ENCODE measurements around the gene NIPSNAP3A. TPM values are rescaled to one million over a fixed set of nuclear protein-coding genes. Genes with fewer than 3 reads are reported as not detected.

The NIPSNAP3A gene
- total RNA-seq, 1 experiment from 2014 or later: 7.2 TPM

DNA sequence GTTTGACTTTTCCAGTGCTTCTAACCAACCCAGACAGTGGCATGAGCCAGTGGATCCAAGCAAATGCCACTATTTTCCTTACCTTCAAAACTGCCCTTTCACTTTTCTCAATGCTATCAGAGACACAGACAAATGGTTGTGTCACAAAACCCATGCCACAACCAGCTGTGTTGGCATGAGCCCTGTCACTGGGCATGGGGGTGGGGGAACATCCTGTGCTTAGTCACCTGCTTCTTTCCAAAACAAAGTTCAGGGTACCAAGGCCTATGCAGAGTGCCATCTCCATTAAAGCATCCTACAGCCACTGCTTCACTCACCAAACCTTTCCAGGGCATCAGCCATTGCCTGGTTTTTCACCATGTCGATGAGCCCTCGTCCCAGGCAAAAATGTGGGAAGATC lies 46.6 kb downstream of the NIPSNAP3A start:
- H3K9me3 Mint-ChIP-seq: no peaks in the 10 kb centered on the region
- no peaks in the 10 kb centered on the region for H3K27me3 Mint-ChIP-seq (ENCODE audit: low read depth)
- DNase-seq (ENCODE audit: low spot score): no peak
- ChIA-PET POLR2A (no interaction called here), CTCF (no interaction called here)
- H3K27ac Mint-ChIP-seq: no peak overlapping the region; the same call in 1 of the 2 replicates
- no peak overlapping the region for H3K4me3 Mint-ChIP-seq
- ATAC-seq: no peak
- H3K4me1 Mint-ChIP-seq: no peaks in the 10 kb centered on the region
- TF ChIP-seq, protein P1, sequence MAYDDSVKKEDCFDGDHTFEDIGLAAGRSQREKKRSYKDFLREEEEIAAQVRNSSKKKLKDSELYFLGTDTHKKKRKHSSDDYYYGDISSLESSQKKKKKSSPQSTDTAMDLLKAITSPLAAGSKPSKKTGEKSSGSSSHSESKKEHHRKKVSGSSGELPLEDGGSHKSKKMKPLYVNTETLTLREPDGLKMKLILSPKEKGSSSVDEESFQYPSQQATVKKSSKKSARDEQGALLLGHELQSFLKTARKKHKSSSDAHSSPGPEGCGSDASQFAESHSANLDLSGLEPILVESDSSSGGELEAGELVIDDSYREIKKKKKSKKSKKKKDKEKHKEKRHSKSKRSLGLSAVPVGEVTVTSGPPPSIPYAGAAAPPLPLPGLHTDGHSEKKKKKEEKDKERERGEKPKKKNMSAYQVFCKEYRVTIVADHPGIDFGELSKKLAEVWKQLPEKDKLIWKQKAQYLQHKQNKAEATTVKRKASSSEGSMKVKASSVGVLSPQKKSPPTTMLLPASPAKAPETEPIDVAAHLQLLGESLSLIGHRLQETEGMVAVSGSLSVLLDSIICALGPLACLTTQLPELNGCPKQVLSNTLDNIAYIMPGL (CRISPR knock-in tag; IDR thresholded peaks at IDR 0.05): no peak
- TF ChIP-seq CREM (CRISPR knock-in tag; IDR thresholded peaks at IDR 0.05) (no peak), NR2C2 (CRISPR knock-in tag; IDR thresholded peaks at IDR 0.05) (no peak)
- peaks cover 12% of the 10 kb centered on the region; the same call in 1 of the 2 replicates for H3K36me3 Mint-ChIP-seq

DNA sequence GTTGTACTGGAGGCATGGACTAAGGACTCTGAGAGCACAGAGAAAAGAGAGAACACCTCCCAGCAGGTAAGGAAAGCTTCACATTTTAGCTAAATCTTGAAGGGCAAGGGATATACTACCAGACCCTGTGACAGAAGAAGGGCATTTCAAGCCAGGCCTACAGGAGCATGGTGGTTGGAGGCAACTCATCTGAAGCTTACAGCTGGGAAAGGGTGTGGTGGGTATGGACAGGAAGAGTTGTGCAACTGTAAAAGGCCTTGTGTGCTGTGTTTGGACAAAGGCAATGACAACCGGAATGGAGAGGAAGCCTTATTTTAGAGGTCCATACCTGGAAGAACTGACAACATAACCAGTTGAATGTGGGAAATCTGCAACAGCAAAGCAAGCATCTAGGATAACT lies 47.6 kb downstream of the NIPSNAP3A start:
- ATAC-seq: no peak
- CTCF ChIA-PET: no interaction called here
- no peak for TF ChIP-seq SMAD3 (CRISPR knock-in tag; IDR thresholded peaks at IDR 0.05; ENCODE audit: borderline replicate concordance)
- TF ChIP-seq, protein P2, sequence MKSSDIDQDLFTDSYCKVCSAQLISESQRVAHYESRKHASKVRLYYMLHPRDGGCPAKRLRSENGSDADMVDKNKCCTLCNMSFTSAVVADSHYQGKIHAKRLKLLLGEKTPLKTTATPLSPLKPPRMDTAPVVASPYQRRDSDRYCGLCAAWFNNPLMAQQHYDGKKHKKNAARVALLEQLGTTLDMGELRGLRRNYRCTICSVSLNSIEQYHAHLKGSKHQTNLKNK (CRISPR knock-in tag; IDR thresholded peaks at IDR 0.05): no peak
- TF ChIP-seq GTF2I (CRISPR knock-in tag; conservative IDR thresholded peaks at IDR 0.05): no peak

DNA sequence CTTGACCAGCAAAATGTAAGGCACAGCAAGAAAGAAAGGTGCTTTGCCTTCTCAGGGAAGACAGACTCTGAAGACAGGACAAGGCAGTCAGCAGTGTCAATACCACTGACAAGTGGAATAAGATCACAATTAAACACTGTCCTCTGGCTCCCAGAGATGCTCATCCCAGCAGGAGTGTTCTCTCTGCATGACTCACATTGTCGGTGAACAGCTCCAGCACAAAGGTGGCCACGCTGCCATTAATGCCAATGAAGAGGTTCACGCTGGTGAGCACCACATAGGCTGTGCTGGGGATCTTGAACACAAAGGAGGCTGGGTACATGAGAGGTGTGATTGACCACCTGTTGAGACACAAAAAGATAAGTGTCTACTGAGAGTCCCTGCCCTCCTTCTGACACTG lies 48.4 kb downstream of the NIPSNAP3A start:
- H3K4me3 Mint-ChIP-seq: no peak overlapping the region
- H3K27ac Mint-ChIP-seq: no peak overlapping the region
- H3K36me3 Mint-ChIP-seq: peaks cover 12% of the 10 kb centered on the region; the same call in 1 of the 2 replicates
- TF ChIP-seq FOXK1 (CRISPR knock-in tag; IDR thresholded peaks at IDR 0.05): no peak
- TF ChIP-seq, protein P3, sequence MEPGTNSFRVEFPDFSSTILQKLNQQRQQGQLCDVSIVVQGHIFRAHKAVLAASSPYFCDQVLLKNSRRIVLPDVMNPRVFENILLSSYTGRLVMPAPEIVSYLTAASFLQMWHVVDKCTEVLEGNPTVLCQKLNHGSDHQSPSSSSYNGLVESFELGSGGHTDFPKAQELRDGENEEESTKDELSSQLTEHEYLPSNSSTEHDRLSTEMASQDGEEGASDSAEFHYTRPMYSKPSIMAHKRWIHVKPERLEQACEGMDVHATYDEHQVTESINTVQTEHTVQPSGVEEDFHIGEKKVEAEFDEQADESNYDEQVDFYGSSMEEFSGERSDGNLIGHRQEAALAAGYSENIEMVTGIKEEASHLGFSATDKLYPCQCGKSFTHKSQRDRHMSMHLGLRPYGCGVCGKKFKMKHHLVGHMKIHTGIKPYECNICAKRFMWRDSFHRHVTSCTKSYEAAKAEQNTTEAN (CRISPR knock-in tag; IDR thresholded peaks at IDR 0.05): no peak
- no peak for TF ChIP-seq RELA (CRISPR knock-in tag; IDR thresholded peaks at IDR 0.05; ENCODE audit: borderline replicate concordance)
- no peak for TF ChIP-seq GTF2I (CRISPR knock-in tag; conservative IDR thresholded peaks at IDR 0.05)
- TF ChIP-seq ZNF317 (CRISPR knock-in tag; IDR thresholded peaks at IDR 0.05; ENCODE audit: borderline replicate concordance, low read depth): no peak
- no peak for TF ChIP-seq TEAD4 (CRISPR knock-in tag; IDR thresholded peaks at IDR 0.05)
- TF ChIP-seq, protein P4, sequence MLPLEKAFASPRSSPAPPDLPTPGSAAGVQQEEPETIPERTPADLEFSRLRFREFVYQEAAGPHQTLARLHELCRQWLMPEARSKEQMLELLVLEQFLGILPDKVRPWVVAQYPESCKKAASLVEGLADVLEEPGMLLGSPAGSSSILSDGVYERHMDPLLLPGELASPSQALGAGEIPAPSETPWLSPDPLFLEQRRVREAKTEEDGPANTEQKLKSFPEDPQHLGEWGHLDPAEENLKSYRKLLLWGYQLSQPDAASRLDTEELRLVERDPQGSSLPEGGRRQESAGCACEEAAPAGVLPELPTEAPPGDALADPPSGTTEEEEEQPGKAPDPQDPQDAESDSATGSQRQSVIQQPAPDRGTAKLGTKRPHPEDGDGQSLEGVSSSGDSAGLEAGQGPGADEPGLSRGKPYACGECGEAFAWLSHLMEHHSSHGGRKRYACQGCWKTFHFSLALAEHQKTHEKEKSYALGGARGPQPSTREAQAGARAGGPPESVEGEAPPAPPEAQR (CRISPR knock-in tag; IDR thresholded peaks at IDR 0.05): no peak
- no peak for TF ChIP-seq ZNF121 (CRISPR knock-in tag; IDR thresholded peaks at IDR 0.05)
- TF ChIP-seq OVOL2 (CRISPR knock-in tag; IDR thresholded peaks at IDR 0.05; ENCODE audit: borderline replicate concordance): no peak
- no peak for TF ChIP-seq NFYB (CRISPR knock-in tag; conservative IDR thresholded peaks at IDR 0.05; ENCODE audit: low read depth)
- TF ChIP-seq, protein P5, sequence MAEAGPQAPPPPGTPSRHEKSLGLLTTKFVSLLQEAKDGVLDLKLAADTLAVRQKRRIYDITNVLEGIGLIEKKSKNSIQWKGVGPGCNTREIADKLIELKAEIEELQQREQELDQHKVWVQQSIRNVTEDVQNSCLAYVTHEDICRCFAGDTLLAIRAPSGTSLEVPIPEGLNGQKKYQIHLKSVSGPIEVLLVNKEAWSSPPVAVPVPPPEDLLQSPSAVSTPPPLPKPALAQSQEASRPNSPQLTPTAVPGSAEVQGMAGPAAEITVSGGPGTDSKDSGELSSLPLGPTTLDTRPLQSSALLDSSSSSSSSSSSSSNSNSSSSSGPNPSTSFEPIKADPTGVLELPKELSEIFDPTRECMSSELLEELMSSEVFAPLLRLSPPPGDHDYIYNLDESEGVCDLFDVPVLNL (CRISPR knock-in tag; IDR thresholded peaks at IDR 0.05; ENCODE audit: borderline replicate concordance, low read depth): no peak
- TF ChIP-seq, protein P6, sequence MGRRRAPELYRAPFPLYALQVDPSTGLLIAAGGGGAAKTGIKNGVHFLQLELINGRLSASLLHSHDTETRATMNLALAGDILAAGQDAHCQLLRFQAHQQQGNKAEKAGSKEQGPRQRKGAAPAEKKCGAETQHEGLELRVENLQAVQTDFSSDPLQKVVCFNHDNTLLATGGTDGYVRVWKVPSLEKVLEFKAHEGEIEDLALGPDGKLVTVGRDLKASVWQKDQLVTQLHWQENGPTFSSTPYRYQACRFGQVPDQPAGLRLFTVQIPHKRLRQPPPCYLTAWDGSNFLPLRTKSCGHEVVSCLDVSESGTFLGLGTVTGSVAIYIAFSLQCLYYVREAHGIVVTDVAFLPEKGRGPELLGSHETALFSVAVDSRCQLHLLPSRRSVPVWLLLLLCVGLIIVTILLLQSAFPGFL (CRISPR knock-in tag; IDR thresholded peaks at IDR 0.05; ENCODE audit: borderline replicate concordance): no peak
- TF ChIP-seq, protein P7, sequence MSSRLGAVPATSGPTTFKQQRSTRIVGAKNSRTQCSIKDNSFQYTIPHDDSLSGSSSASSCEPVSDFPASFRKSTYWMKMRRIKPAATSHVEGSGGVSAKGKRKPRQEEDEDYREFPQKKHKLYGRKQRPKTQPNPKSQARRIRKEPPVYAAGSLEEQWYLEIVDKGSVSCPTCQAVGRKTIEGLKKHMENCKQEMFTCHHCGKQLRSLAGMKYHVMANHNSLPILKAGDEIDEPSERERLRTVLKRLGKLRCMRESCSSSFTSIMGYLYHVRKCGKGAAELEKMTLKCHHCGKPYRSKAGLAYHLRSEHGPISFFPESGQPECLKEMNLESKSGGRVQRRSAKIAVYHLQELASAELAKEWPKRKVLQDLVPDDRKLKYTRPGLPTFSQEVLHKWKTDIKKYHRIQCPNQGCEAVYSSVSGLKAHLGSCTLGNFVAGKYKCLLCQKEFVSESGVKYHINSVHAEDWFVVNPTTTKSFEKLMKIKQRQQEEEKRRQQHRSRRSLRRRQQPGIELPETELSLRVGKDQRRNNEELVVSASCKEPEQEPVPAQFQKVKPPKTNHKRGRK (CRISPR knock-in tag; IDR thresholded peaks at IDR 0.05; ENCODE audit: borderline replicate concordance): no peak
- ChIA-PET CTCF (no interaction called here), POLR2A (no interaction called here)
- no peaks in the 10 kb centered on the region for H3K9me3 Mint-ChIP-seq
- no peaks in the 10 kb centered on the region for H3K4me1 Mint-ChIP-seq
- DNase-seq (ENCODE audit: low spot score): no peak
- H3K27me3 Mint-ChIP-seq (ENCODE audit: low read depth): no peaks in the 10 kb centered on the region
- ATAC-seq: no peak

More for the DNA sequence above, 47.6 kb downstream of the NIPSNAP3A start:
- H3K4me3 Mint-ChIP-seq: no peak overlapping the region
- H3K36me3 Mint-ChIP-seq: peaks cover 12% of the 10 kb centered on the region; the same call in 1 of the 2 replicates
- no peaks in the 10 kb centered on the region for H3K9me3 Mint-ChIP-seq
- POLR2A ChIA-PET: no interaction called here
- no peak for DNase-seq (ENCODE audit: low spot score)
- H3K4me1 Mint-ChIP-seq: no peaks in the 10 kb centered on the region
- no peaks in the 10 kb centered on the region for H3K27me3 Mint-ChIP-seq (ENCODE audit: low read depth)
- H3K27ac Mint-ChIP-seq: no peak overlapping the region

All from WTC11 (cell line).